Measurements from ENCODE around the gene PTK6.
"Not testable (repeated sequence)": the region's sequence is repeated elsewhere in the genome, so short reads cannot be mapped to it uniquely, and the experiment has no call there.

The PTK6 gene

DNA sequence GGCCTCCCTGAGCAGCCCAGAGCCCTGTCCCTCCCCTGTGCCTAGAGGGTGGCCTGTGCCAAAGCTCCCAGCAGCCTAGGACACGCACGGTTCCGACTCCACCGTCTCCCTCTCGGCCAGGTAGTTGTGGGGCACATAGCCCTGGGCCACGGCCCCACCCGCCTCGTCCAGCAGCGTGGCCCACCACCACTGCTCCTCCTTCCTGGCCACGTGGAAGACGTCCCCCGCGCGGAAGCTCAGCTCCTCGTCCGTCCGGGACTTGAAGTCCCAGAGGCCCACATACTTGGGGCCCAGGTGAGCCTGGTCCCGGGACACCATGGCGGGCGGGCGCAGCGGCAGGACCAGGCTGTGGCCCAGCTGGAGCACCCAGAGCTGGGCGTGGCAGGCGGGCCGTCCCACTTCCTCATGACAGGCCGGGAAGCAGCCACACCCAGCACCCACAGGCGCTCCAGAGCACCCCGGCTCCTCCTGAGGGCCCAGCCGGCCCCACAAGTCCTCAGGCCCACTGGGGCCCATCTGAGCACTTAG is at the start of gene PTK6:
Gene PTK6 (minus strand): TSS at position 380 of the 528 bp plus-strand sequence. CDS start 62 bp downstream, at position 318.
- no peak for DNase-seq (ENCODE audit: low read depth, low spot score)

DNA sequence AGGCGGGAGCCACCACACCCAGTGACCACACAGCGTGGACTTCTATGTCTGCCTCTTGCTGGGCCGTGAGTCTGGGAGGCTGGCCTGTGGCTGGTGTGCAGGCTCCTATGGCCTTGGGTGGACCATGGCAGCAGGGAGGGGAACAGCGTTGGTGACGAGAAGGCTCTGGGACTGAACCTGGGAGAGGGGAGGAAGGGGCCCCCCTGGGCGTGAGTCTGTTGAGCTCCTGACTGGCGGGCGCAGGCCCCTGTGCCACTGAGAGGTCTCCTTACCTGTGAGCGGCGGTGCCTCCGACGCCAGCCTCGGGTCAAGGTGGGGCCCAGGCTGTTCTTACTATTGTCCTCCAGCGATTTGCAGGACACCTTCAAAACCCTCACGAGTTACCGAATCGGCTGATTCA is 49.6 kb upstream of the PTK6 start:
- DNase-seq (ENCODE audit: low read depth, low spot score), result no peak

- no peak for DNase-seq (ENCODE audit: low read depth, low spot score)
These were observed 48.7 kb upstream of the PTK6 start for GRCh38 chr20:63585616-63586565.

DNA sequence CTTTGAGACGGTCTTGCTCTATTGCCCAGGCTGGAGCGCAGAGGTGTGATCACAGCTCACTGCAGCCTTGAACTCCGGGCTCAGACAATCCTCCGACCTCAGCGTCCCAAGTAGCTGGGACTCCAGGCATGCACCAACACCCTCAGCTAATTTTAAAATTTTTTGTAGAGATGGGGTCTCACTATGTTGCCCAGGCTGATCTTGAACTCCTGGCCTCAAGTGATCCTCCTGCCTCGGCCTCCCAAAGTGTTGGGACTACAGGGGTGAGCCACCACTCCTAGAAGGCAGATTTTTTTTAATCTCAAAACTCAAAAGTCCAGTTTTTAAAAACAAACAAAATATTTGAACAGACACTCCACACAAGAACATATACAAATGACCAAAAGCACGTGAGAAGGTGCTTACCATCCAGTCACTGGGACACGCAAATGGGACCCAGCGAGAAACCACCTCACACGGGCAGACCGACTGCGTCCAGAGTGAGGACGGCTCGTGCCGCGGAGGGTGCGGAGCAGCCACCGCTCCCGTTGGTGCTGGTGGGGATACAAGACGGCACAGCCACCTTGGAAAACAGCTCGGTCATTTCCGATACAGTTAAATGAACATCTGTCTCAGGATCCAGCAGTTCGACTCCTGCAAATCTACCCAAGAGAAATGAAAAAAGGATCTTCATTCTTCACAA is 45.3 kb upstream of the PTK6 start:
- DNase-seq (ENCODE audit: low read depth, low spot score), result no peak

GRCh38 chr20:63580796-63581461 is 43.8 kb upstream of the PTK6 start:
- DNase-seq (ENCODE audit: low read depth, low spot score), result no peak

DNA sequence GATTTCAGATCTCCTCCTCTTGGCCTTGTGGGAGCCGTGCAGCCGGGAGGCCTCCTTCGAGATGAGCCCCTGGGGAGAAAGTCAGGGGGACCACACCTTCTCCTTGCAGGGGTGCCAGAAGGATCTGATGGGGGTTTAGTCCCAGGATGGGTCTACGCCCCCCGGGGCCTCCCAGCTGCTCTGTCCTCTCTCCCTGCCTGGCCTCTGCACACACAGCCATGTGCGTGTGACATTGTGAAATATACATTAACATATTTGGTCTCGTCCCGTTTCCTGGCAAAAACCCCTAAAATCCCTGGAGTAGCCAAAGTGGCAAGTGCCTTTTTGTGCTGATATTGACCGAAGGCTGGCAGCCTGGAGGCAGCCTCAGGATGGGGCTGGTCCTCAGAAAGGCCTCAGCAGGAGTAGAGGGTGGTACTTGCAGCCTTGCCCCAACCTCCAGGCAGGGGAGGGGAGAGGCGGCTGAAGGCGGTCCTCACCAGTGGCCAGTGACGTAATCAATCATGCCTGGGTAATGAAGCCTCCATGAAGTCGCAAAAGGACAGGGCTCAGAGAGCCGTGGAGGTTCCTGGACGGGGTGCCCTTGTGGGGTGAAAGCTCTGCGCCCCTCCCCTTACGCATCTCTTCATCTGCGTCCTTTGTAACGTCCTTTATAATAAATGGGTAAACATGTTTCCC is 42.0 kb upstream of the PTK6 start:
- DNase-seq (ENCODE audit: low read depth, low spot score), result no peak

- no peak for DNase-seq (ENCODE audit: low read depth, low spot score)
These were observed 41.2 kb upstream of the PTK6 start for GRCh38 chr20:63578224-63579016.

GRCh38 chr20:63577317-63577894 is 40.2 kb upstream of the PTK6 start:
- DNase-seq (ENCODE audit: low read depth, low spot score), result no peak

DNA sequence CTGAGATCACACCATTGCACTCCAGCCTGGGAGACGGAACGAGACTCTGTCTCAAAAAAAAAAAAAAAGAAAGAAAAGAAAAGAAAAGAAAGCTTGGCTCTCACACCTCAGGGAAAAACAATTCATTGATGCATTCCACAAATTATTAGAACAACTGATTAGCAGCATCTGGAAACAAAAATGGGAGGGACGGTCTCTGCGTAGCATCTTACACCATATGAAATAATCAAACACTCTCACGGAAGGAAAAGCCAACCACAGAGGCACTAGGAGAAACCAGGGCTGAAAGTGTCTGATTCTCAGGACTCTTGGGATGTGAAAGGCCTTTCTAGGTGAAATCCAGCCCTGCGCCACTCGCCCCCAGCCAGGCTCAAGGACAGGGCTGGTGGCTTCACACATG is 39.1 kb upstream of the PTK6 start:
- no peak for DNase-seq (ENCODE audit: low read depth, low spot score)

- DNase-seq (ENCODE audit: low read depth, low spot score), result no peak
These were observed 37.9 kb upstream of the PTK6 start for GRCh38 chr20:63574829-63575743.

DNA sequence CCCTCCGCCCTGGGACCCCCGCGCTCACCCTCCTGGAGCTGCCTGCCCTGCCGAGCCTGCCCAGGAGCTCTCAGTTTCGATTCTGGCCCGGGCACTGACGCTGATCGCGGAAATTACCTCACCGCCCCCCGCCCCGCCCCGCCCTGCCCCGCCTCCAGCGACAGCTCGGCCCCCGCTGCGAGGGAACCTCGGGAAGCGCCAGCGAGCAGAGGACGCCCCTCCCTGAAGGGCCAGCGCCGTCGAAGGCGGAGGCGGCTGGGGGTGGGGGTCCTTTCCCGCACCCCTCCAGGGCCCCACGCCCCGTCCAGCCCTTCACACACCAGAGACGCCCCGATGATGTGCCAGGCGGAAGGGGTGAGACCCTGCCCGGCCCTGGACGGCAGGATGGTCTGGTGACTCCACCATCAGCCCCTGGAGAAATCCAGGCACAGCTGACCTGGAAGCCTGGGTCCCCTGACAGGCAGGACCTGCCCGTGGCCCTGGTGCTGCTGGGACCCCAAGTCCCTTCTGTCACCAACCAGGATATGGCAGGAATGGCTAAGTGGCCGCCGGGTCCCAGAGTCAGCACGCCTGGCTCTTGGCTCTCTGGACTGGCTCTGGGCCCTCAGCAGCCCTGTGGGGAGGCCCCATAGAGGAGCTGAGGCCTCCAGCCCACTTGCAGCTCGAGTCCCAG is 37.1 kb upstream of the PTK6 start, which contains the start of gene HELZ2:
Gene HELZ2 (minus strand): TSS at position 84 of the 673 bp plus-strand sequence. CDS start 1,854 bp downstream, outside the sequence.
- no peak for DNase-seq (ENCODE audit: low read depth, low spot score)

DNA sequence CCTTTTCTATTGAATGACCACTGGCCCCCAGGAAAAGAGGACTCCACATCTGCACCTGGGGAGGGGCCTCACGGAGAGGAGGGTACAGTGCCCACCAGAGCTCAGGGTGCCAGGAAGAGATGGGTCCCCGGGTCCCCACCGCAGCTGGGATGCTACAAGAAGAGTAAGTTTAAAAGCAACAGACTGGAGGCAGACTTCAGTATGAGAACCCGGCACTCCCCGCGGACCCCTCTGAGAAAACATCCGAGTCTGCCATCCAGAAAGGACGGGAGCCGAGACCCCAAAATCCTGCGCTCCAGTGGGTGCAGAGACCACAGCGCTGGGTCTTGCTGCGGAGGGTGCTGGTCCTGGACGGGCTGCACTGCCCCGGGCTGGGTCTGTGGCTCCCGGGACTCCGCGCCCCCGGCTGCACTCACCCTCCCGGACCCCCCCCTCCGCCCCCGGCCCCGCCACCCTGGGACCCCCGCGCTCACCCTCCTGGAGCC is 36.5 kb upstream of the PTK6 start:
- no peak for DNase-seq (ENCODE audit: low read depth, low spot score)

DNA sequence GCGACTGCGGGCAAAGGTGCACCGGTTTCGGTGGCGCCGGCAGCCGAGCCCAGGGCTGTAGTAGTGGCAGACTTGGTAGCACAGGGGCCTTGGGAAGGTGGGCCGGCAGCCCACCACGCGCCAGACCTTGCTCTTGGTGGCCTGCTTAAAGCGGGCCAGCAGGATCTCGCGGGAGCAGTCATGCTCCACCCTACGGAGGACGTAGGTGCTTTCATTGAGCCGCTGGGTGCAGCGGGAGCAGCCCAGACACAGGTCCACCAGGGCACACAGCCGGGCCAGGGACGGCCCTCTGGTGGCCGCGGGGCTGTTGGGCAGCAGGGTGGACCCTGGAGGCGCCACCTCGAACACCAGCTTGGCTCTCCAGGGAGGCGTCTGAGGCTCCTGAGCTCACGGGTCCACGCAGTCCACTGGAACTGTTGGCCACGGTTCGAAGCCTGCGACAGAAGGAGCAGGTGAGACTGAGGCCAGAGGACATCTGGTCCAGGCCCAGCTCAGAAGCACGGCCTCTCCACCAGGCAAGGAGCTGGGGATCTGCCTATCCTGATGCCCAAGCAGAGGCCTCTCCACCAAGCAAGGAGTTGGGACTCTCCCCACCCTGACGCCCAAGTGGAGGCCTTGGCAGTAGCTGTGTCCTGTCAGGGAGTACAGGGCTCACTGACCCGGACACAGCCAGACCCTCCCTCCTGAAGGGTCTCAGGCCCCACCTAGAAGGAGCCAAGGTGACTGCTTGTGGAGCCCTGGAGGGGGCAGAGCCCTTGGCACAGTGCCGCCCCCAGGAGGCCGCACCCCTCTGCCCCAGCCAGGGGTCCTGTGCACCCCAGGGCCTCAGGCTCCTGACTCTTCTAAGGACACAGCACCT is 35.8 kb upstream of the PTK6 start:
- DNase-seq (ENCODE audit: low read depth, low spot score), result no peak

DNA sequence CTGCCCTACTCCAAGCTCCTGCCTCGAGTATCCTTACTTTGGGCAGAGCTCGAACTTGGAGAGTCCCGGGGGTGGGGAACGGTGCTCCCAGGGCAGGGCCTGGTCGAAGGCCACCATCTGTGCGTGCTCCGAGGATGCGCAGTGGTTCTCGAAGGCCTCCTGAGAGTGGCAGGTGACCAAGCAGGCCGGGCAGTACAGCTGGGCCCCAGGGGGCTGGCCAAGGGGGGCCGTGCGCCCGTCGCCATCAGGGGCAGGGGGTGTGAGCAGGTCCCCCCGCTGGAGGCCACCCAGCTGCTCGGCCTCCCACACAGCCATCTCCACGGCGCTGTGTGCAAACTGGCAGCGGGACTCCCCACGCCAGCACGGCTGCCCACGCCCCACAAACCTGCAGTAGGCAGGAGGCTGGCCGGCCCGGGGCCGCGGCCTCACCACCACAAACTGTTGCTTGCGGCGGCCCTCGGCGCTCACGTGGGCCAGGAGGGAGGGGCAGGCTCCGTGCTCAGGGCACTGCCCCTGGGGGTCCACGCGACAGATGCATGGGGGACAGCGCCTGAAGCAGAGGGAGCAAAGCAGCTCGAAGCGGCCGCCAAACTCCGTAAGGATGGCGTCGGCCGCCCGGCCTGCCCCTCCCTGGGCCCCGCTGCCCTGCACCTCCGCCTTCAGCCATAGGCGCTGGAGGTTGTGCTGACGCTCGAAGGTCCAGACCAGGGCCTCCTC is 35.1 kb upstream of the PTK6 start:
- no peak for DNase-seq (ENCODE audit: low read depth, low spot score)

GRCh38 chr20:63571087-63571478 is 33.9 kb upstream of the PTK6 start:
- not testable (repeated sequence) for DNase-seq (ENCODE audit: low read depth, low spot score)

- DNase-seq (ENCODE audit: low read depth, low spot score), result no peak
These were observed 33.3 kb upstream of the PTK6 start for GRCh38 chr20:63570281-63571086.
